Astrocyte (in vitro differentiated cells and primary cell): ENCODE data around the gene GRK3. TPM values are rescaled to one million over a fixed set of nuclear protein-coding genes. Genes with fewer than 3 reads are reported as not detected.

ENCODE experiments used
- DNase-seq: peaks from one replicate; pipeline ENCODE4 v3.0.0-alpha.2; 2010; ENCODE audit warnings: low read depth
- FAIRE-seq: peaks from 2 replicates; lab custom pipeline; 2011; peaks lifted over from hg19 to GRCh38; lab: Jason Lieb, UNC
- H2AFZ ChIP-seq: 2 replicates; pipeline ENCODE4 v1.6.0; 2012; ENCODE audit warnings: low read depth, low read length, inconsistent platforms
- H3K27ac ChIP-seq: 2 replicates; pipeline ENCODE4 v1.5.1; 2011; ENCODE audit warnings: low read depth, low read length, inconsistent platforms
- H3K27me3 ChIP-seq: 2 replicates; pipeline ENCODE4 v1.6.0; 2011; ENCODE audit warnings: low read length, inconsistent platforms; ENCODE audit not compliant: insufficient read depth
- H3K36me3 ChIP-seq: 2 replicates; pipeline ENCODE4 v1.5.1; 2011; ENCODE audit warnings: low read length, inconsistent platforms; ENCODE audit not compliant: insufficient read depth
- H3K4me1 ChIP-seq: 2 replicates; pipeline ENCODE4 v1.5.1; 2011; ENCODE audit warnings: low read length, inconsistent platforms; ENCODE audit not compliant: insufficient read depth
- H3K4me2 ChIP-seq: 2 replicates; pipeline ENCODE4 v1.6.0; 2012; ENCODE audit warnings: low read length, inconsistent platforms
- H3K4me3 ChIP-seq: 2 replicates; pipeline ENCODE4 v1.5.1; 2011; ENCODE audit warnings: low read depth, mild to moderate bottlenecking, low read length, inconsistent platforms; ENCODE audit not compliant: insufficient read depth
- H3K79me2 ChIP-seq: 2 replicates; pipeline ENCODE4 v1.6.0; 2012; ENCODE audit warnings: mild to moderate bottlenecking, low read length, inconsistent platforms; ENCODE audit not compliant: insufficient read depth
- H3K9ac ChIP-seq: 2 replicates; pipeline ENCODE4 v1.6.0; 2012; ENCODE audit warnings: mild to moderate bottlenecking, low read length, inconsistent platforms
- H3K9me3 ChIP-seq: 2 replicates; pipeline ENCODE4 v1.5.1; 2012; ENCODE audit warnings: low read depth, mild to moderate bottlenecking, low read length, inconsistent platforms; ENCODE audit not compliant: insufficient read depth
- H4K20me1 ChIP-seq: 2 replicates; pipeline ENCODE4 v1.6.0; 2012; ENCODE audit warnings: low read length, inconsistent platforms; ENCODE audit not compliant: insufficient read depth
- H3K27ac Mint-ChIP-seq: one replicate; pipeline ENCODE4 v1.8.0; 2021; ENCODE audit warnings: mild to moderate bottlenecking, mixed read lengths; ENCODE audit not compliant: unreplicated experiment
- H3K27me3 Mint-ChIP-seq: one replicate; pipeline ENCODE4 v1.8.0; 2021; ENCODE audit warnings: low read depth, mixed read lengths; ENCODE audit not compliant: unreplicated experiment
- H3K36me3 Mint-ChIP-seq: one replicate; pipeline ENCODE4 v1.8.0; 2021; ENCODE audit warnings: low read depth, mixed read lengths; ENCODE audit not compliant: unreplicated experiment
- H3K4me1 Mint-ChIP-seq: one replicate; pipeline ENCODE4 v1.8.0; 2021; ENCODE audit warnings: low read depth, mixed read lengths; ENCODE audit not compliant: unreplicated experiment
- H3K4me3 Mint-ChIP-seq: one replicate; pipeline ENCODE4 v1.8.0; 2021; ENCODE audit warnings: mild to moderate bottlenecking, moderate library complexity, mixed read lengths; ENCODE audit not compliant: unreplicated experiment
- H3K9me3 Mint-ChIP-seq: one replicate; pipeline ENCODE4 v1.8.0; 2021; ENCODE audit warnings: mild to moderate bottlenecking, mixed read lengths; ENCODE audit not compliant: unreplicated experiment
- CTCF ChIP-seq: IDR thresholded peaks from 2 replicates; pipeline ENCODE4 v1.5.1; 2011; ENCODE audit warnings: low read depth, mild to moderate bottlenecking, inconsistent platforms, low read length, moderate library complexity; ENCODE audit not compliant: insufficient read depth
- EZH2 ChIP-seq: IDR thresholded peaks from 2 replicates; pipeline ENCODE4 v1.6.1; 2012; ENCODE audit warnings: mild to moderate bottlenecking, low read length, inconsistent platforms; ENCODE audit not compliant: insufficient read depth
- total RNA-seq: library from RNA; stranded (reverse); gene quantifications from 2 replicates; pipeline ENCODE4 v1.2.1, GENCODE V29; 2021

GRK3 gene
- total RNA-seq, 1 donor from 2014 or later: 7.2 TPM

DNA sequence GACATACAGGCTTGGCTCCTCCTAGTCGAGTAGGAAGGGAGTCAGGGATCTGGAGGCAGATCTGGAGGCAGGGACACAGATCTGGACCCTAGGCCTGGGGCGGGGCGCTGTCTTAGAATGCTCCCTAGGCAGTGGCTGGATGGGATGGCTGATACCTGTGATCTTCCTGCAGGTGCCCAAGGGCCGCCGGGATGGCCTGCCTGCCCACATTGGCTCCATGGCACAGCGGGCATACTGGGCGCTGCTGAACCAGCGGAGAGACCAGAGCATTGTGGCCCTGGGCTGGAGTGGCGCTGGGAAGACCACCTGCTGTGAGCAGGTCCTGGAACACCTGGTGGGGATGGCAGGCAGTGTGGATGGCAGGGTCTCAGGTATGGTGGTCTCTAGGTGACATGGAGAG is 212.9 kb downstream of the GRK3 start:
- H3K36me3 Mint-ChIP-seq: no peaks in the 10 kb centered on the region
- no peak for DNase-seq
- no peak overlapping the region for H2AFZ ChIP-seq
- peaks cover 6% of the 10 kb centered on the region for H3K4me1 Mint-ChIP-seq
- H3K4me1 ChIP-seq: peaks cover 4% of the 10 kb centered on the region
- no peaks in the 10 kb centered on the region for H3K9me3 Mint-ChIP-seq
- peaks cover 11% of the 10 kb centered on the region for H3K27me3 Mint-ChIP-seq
- H3K4me3 ChIP-seq: no peak overlapping the region
- no peak overlapping the region for H3K27ac ChIP-seq
- no peaks in the 10 kb centered on the region for H3K27me3 ChIP-seq
- no peak for FAIRE-seq
- H3K36me3 ChIP-seq: no peaks in the 10 kb centered on the region
- no peaks in the 10 kb centered on the region for H4K20me1 ChIP-seq
- TF ChIP-seq EZH2 (no peak), CTCF (no peak)
- no peak overlapping the region for H3K4me2 ChIP-seq
- no peaks in the 10 kb centered on the region for H3K79me2 ChIP-seq
- no peak overlapping the region for H3K4me3 Mint-ChIP-seq
- H3K9ac ChIP-seq: no peak overlapping the region
- H3K27ac Mint-ChIP-seq: no peak overlapping the region
- no peaks in the 10 kb centered on the region for H3K9me3 ChIP-seq

- Mint-ChIP-seq H3K27me3 (peaks cover 12% of the 10 kb centered on the region), H3K9me3 (no peaks in the 10 kb centered on the region), H3K4me1 (peaks cover 6% of the 10 kb centered on the region), H3K4me3 (no peak overlapping the region), H3K36me3 (no peaks in the 10 kb centered on the region), H3K27ac (no peak overlapping the region)
- Histone ChIP-seq H4K20me1 (no peaks in the 10 kb centered on the region), H3K4me3 (no peak overlapping the region), H3K27me3 (no peaks in the 10 kb centered on the region), H3K79me2 (no peaks in the 10 kb centered on the region), H3K4me1 (peaks cover 4% of the 10 kb centered on the region), H3K9ac (no peak overlapping the region), H3K9me3 (no peaks in the 10 kb centered on the region), H3K27ac (no peak overlapping the region), H3K36me3 (no peaks in the 10 kb centered on the region), H2AFZ (no peak overlapping the region), H3K4me2 (no peak overlapping the region)
- peak; percentile 66 for FAIRE-seq
- TF ChIP-seq CTCF (peak; percentile 44), EZH2 (no peak)
- peak; percentile 13 for DNase-seq
These were observed 213.4 kb downstream of the GRK3 start for GRCh38 chr22:25777870-25778269.

Other genes starting within 250 kb of the GRK3 start
- 0.07 TPM in 2 replicates for gene MYO18B, start 177.5 kb downstream of the GRK3 start, total RNA-seq